Spleen (tissue), 11 donors: ENCODE results near the gene SPATA21. TPM values are rescaled to one million over a fixed set of nuclear protein-coding genes. Genes with fewer than 3 reads are reported as not detected.

Experiments used
- DNase-seq: peaks from one replicate; pipeline ENCODE4 v3.0.0-alpha.2; 2020
- H3K27ac ChIP-seq, 8 donors: fragments of 200-600 bp; sonication (generic) in 7 of 8; 1 replicate in 4 of 8; 2 replicates in 4 of 8; pipeline versions ENCODE4 v1.5.0 to v1.8.0; 2016 to 2021; ENCODE audit warnings: inconsistent platforms in 4 of 8, mild to moderate bottlenecking in 4 of 8, moderate library complexity in 1 of 8
- H3K27me3 ChIP-seq, 7 donors: fragments of 200-600 bp; sonication (generic) in 6 of 7; replicated peaks in 1 of 7; 1 replicate in 4 of 7; 2 replicates in 3 of 7; pipeline versions ENCODE4 v1.5.0 to v1.8.0; 2016 to 2021; ENCODE audit warnings: inconsistent platforms in 3 of 7, mild to moderate bottlenecking in 1 of 7
- H3K36me3 ChIP-seq, 6 donors: fragments of 200-600 bp; sonication (generic) in 5 of 6; 1 replicate in 4 of 6; 2 replicates in 2 of 6; pipeline versions ENCODE4 v1.5.0 to v1.8.0; 2016 to 2021; ENCODE audit warnings: inconsistent platforms in 2 of 6
- H3K4me1 ChIP-seq, 6 donors: fragments of 200-600 bp; sonication (generic) in 5 of 6; 1 replicate in 3 of 6; 2 replicates in 3 of 6; pipeline versions ENCODE4 v1.5.0 to v1.8.0; 2016 to 2021; ENCODE audit warnings: inconsistent platforms in 3 of 6
- H3K4me3 ChIP-seq, 8 donors: fragments of 200-600 bp; sonication (generic) in 7 of 8; 1 replicate in 4 of 8; 2 replicates in 4 of 8; pipeline versions ENCODE4 v1.5.0 to v1.8.0; 2016 to 2021; ENCODE audit warnings: inconsistent platforms in 4 of 8, mild to moderate bottlenecking in 4 of 8, moderate library complexity in 2 of 8
- H3K9me3 ChIP-seq, 8 donors: fragments of 200-600 bp; sonication (generic) in 7 of 8; 1 replicate in 4 of 8; 2 replicates in 4 of 8; pipeline versions ENCODE4 v1.5.0 to v1.8.0; 2016 to 2021; ENCODE audit warnings: inconsistent platforms in 4 of 8
- POLR2A ChIP-seq, 3 donors: fragments of 450-650 bp; IDR thresholded peaks; one replicate each; pipeline ENCODE4 v1.5.1; 2017; ENCODE audit warnings: antibody characterized with exemption in 3 of 3, mild to moderate bottlenecking in 1 of 3
- POLR2AphosphoS5 ChIP-seq, 3 donors: sonication (generic); formaldehyde crosslinking; IDR thresholded peaks; one replicate each; pipeline ENCODE4 v1.5.1; 2017; ENCODE audit warnings: antibody characterized with exemption in 3 of 3
- WGBS, 5 donors: extraction: QIAGEN DNeasy Blood & Tissue Kit in 3 of 5; methylation state at CpG; one replicate each; pipeline versions ENCODE4 v1.1.5 to v1.1.7; 2013 to 2018; 5-methylcytosine and 5-hydroxymethylcytosine counted together
- intact Hi-C: fragments of 100-400 bp; cut with DNase I; formaldehyde crosslinking; loops from one replicate; pipeline ENCODE4 v1.15.0; 2023; ENCODE audit warnings: low total_unique reads
- polyA plus RNA-seq, 3 donors: library from polyadenylated mRNA; stranded (reverse); fragments of 200-250 nt; gene quantifications; one replicate each; pipeline ENCODE4 v1.2.1, GENCODE V29; 2013
- total RNA-seq, 7 donors: library from RNA; depleted of rRNA in 3 of 7; stranded (reverse); fragments of >200 nt in 3 of 7; fragmentation: NEBNext Ultra II Directional in 4 of 7; extraction: Animal tissue kit (Norgen Biotek cat#: 25700) in 4 of 7; gene quantifications; one replicate each; pipeline versions ENCODE4 v1.1.0 to v1.2.1, GENCODE V29; 2016 to 2021
- TF ChIP-seq, protein P1 (sequence below), 11 experiments: fragments of 200-600 bp in 7 of 11; fragments of 450-650 bp in 4 of 11; sonication (generic) in 4 of 11; IDR thresholded peaks in 8 of 11; conservative IDR thresholded peaks in 3 of 11; 1 replicate in 7 of 11; 2 replicates in 4 of 11; pipeline versions ENCODE4 v1.4.0 to v1.8.0; 2016 to 2021; ENCODE audit warnings: antibody characterized with exemption in 11 of 11, inconsistent platforms in 4 of 11, mild to moderate bottlenecking in 1 of 11
- donor health status: healthy with polysubstance abuse.
- donor health status: DM: no; HTN: no; CAD: no; lungs with moderate emphysema.
- donor health status: DM: no; HTN: no; CAD: no.
- donor health status: Bipolar disorder and iron deficiency.
- donor health status: healthy.
- donor health status: DM: no; HTN: no; CAD: no.
- donor health status: DM: yes; HTN: yes; CAD: no.

Gene SPATA21
- total and polyA plus RNA-seq, 10 donors: 0.13 to 0.32 (median 0.24) TPM; not detected in 6

DNA sequence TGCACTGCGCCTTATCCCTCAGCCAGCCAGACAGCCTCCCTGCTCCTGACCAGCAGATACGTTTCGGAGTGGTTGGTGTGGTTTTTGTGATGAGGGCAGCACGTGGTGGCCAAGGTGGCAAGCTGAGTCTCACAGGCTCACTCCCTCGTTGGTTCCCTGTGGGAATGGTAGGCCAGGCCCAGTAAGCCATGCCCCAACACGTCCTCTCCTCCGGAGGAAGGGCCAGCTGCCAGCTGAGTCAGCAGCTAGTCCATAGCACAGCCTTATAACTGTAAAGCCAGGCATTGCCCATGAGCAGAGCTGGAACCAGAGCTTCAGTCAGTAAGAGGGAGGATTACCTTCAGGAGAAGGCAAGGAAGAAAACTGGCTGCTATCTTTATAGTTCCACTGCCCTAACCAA, 40.6 kb downstream of the SPATA21 start:
- Histone ChIP-seq H3K27me3 (no peaks in the 10 kb centered on the region), H3K27ac (peak overlapping the region; percentile 14 to 73 (median 64)), H3K4me1 (peaks cover 14 to 62% (median 39%) of the 10 kb centered on the region in 6 donors), H3K9me3 (no peaks in the 10 kb centered on the region), H3K36me3 (peaks cover 0 to 94% (median 55%) of the 10 kb centered on the region in 6 donors), H3K4me3 (no peak overlapping the region)
- DNase-seq: no peak
- TF ChIP-seq, protein P1, sequence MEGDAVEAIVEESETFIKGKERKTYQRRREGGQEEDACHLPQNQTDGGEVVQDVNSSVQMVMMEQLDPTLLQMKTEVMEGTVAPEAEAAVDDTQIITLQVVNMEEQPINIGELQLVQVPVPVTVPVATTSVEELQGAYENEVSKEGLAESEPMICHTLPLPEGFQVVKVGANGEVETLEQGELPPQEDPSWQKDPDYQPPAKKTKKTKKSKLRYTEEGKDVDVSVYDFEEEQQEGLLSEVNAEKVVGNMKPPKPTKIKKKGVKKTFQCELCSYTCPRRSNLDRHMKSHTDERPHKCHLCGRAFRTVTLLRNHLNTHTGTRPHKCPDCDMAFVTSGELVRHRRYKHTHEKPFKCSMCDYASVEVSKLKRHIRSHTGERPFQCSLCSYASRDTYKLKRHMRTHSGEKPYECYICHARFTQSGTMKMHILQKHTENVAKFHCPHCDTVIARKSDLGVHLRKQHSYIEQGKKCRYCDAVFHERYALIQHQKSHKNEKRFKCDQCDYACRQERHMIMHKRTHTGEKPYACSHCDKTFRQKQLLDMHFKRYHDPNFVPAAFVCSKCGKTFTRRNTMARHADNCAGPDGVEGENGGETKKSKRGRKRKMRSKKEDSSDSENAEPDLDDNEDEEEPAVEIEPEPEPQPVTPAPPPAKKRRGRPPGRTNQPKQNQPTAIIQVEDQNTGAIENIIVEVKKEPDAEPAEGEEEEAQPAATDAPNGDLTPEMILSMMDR (IDR thresholded peaks at IDR 0.05 in 8 of 11, conservative IDR thresholded peaks at IDR 0.05 in 3 of 11): no peak
- peak; percentile 24 to 43 (median 38) for TF ChIP-seq POLR2AphosphoS5 (IDR thresholded peaks at IDR 0.05)
- 62 to 90% (median 70%) methylated on average over 2 to 7 of the region's 7 CpGs for WGBS, 5 donors
- intact Hi-C loops: no loop called here

DNA sequence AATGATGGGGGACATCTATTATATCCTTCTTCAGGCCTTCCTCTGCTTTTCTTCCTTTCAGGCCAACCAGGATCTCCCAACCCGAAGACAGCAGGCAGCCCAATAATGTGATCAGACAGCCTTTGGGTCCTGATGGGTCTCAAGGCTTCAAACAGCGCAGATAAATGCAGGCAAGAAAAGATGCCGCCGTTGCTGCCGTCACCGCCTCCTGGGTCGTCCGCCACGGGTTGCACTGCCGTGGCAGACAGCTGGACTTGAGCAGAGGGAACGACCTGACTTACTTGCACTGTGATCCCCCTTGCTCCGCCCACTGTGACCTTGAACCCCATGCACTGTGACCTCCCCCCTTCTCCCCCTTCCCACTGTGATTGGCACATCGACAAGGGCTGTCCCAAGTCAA, 42.2 kb downstream of the SPATA21 start:
- 89 to 91% (median 90%) methylated on average over 12 to 13 of the region's 13 CpGs for WGBS, 5 donors
- Histone ChIP-seq H3K4me3 (no peak overlapping the region), H3K4me1 (peaks cover 19 to 78% (median 55%) of the 10 kb centered on the region in 6 donors), H3K27me3 (no peaks in the 10 kb centered on the region), H3K9me3 (no peaks in the 10 kb centered on the region), H3K27ac (peak overlapping the region in 2 of 8 donors; percentile 8 to 74), H3K36me3 (peaks cover 0 to 87% (median 54%) of the 10 kb centered on the region in 6 donors)
- no peak for DNase-seq
- TF ChIP-seq POLR2A (IDR thresholded peaks at IDR 0.05) (no peak), POLR2AphosphoS5 (IDR thresholded peaks at IDR 0.05) (peak; percentile 33 to 64 (median 42))
- intact Hi-C loops: no loop called here

DNA sequence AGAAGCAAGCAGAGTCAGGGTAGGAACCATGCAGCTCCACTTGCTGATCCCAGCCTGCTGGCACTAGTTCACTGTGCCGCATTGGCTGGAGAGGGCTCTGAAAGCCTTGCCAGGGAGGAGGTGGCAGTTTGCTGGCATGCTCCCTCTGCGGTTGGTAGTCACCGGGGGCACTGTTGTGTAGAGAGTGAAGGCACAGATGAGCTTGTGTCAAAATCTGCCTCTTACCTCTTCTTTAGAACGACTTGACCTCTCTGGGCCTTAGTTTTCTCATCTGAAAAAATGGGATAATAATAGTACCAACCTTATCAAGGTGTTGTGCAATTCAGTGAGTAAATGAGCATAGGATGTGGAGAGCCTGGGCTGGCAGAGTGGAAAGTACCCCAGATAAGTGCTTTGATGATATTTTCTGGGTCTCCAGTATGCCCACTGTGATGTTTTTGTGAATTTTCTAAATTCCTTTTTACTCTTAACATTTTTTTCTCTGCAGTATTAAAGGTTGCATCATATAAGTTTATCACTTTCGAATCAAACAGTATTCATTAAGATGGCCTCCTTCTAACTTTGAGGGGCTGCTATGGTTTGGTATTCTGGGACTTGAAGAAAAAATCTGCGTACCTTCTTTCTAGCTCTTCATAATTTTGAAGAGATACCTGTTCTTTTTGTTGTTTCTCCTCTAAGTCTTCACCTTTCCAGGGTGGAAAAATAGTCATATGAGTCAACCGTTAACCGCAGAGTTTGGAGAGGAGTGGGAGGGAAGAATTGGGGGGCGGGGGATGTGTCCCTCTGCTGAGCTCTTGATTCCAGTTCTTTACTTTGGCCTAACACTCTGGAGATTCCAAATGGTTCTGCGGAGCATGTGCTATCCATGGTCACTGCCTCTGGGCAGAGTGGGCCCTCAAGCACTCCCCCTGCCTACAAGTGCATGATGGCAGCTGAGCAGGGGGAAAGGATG, 43.4 kb downstream of the SPATA21 start:
- H3K27ac ChIP-seq: peak overlapping the region in 5 of 8 donors; percentile 25 to 74 (median 57)
- WGBS, 5 donors: 86 to 92% (median 89%) methylated on average over 10 of the region's 10 CpGs

DNA sequence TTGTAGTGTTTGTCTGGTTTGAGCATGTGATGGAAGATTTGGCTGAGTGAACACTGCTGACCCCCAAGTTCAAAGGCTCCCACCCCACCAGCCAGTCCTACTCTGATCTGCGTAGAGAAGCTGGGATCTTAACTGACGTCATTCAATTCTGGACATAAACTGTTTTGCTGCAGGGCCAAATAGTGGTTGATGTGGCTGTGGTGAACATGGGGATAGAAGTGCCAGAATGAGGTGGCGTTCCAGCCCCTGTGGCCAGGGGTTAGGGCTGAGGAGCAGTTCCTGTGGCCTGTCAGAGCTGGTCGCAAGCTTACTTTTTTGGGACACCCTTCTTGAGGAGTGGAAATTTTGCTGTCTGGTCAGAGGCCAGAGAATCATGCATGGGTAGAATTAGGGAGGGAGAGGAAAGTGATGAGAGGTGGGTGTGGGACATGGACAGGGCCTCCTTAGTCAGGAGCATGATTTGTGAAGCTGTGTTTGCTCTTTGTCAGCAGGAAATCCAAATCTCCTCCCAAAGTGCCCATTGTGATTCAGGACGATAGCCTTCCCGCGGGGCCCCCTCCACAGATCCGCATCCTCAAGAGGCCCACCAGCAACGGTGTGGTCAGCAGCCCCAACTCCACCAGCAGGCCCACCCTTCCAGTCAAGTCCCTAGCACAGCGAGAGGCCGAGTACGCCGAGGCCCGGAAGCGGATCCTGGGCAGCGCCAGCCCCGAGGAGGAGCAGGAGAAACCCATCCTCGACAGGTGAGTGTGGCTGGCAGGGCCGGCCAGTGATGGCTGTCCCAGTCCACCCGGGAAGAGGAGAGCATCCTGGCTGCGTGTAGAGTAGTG, 44.3 kb downstream of the SPATA21 start:
- DNase-seq: no peak
- Histone ChIP-seq H3K4me1 (peaks cover 32 to 95% (median 70%) of the 10 kb centered on the region in 6 donors), H3K27me3 (no peaks in the 10 kb centered on the region), H3K27ac (peak overlapping the region in 5 of 8 donors; percentile 25 to 74 (median 57)), H3K36me3 (peaks cover 0 to 67% (median 46%) of the 10 kb centered on the region in 6 donors), H3K4me3 (no peak overlapping the region), H3K9me3 (no peaks in the 10 kb centered on the region)
- intact Hi-C loops: no loop called here
- WGBS, 5 donors: 68 to 86% (median 82%) methylated on average over 13 to 21 of the region's 21 CpGs
- TF ChIP-seq POLR2A (IDR thresholded peaks at IDR 0.05): no peak
- TF ChIP-seq POLR2AphosphoS5 (IDR thresholded peaks at IDR 0.05): peak in 2 of 3 donors; percentile 43 to 58

More for the DNA sequence above, 43.4 kb downstream of the SPATA21 start:
- peaks cover 0 to 76% (median 49%) of the 10 kb centered on the region in 6 donors for H3K36me3 ChIP-seq
- no peaks in the 10 kb centered on the region for H3K9me3 ChIP-seq
- intact Hi-C loops: no loop called here
- H3K4me3 ChIP-seq: no peak overlapping the region
- DNase-seq: no peak
- TF ChIP-seq, protein P1 (IDR thresholded peaks at IDR 0.05 in 8 of 11, conservative IDR thresholded peaks at IDR 0.05 in 3 of 11): no peak
- no peak for TF ChIP-seq POLR2A (IDR thresholded peaks at IDR 0.05)
- TF ChIP-seq POLR2AphosphoS5 (IDR thresholded peaks at IDR 0.05): no peak
- peaks cover 27 to 89% (median 65%) of the 10 kb centered on the region in 6 donors for H3K4me1 ChIP-seq
- H3K27me3 ChIP-seq: no peaks in the 10 kb centered on the region
